ENCODE results near the gene INTS4.

- TF ChIP-seq CTCF (IDR thresholded peaks at IDR 0.05; ENCODE audit: insufficient read depth, low read length, poor library complexity, severe bottlenecking) (no peak), EZH2phosphoT487 (conservative IDR thresholded peaks at IDR 0.05; ENCODE audit: low read length) (no peak)
Measured at GRCh38 chr11:77873345-77873744, 121.1 kb downstream of the INTS4 start.

All from SU-DHL-6 (cell line).